ENCODE results near the gene RELN. TPM values are rescaled to one million over a fixed set of nuclear protein-coding genes. Genes with fewer than 3 reads are reported as not detected.

The RELN gene
- total RNA-seq, 1 experiment from 2014 or later: 0.20 TPM

DNA sequence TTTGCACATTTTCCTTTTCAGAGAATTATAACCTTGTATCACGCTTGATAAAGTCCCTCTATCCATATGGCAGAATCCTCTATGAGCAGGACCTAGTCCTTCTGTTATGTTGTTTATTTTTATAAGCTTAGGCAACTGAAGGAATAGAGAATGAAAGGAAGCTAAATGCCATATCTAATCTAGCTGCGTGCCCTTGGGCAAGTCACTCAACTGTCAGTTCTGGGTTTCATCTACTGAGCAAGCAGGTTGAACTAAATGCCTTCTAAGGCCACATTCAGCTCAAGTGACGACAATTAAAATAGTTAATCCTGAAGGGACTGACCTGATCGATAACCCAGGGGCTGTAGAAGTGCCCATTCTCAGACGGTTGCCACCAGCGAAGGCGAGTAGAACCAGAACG is 449.6 kb downstream of the RELN start (continued):
- TF ChIP-seq, protein P1, sequence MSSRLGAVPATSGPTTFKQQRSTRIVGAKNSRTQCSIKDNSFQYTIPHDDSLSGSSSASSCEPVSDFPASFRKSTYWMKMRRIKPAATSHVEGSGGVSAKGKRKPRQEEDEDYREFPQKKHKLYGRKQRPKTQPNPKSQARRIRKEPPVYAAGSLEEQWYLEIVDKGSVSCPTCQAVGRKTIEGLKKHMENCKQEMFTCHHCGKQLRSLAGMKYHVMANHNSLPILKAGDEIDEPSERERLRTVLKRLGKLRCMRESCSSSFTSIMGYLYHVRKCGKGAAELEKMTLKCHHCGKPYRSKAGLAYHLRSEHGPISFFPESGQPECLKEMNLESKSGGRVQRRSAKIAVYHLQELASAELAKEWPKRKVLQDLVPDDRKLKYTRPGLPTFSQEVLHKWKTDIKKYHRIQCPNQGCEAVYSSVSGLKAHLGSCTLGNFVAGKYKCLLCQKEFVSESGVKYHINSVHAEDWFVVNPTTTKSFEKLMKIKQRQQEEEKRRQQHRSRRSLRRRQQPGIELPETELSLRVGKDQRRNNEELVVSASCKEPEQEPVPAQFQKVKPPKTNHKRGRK (CRISPR knock-in tag; IDR thresholded peaks at IDR 0.05; ENCODE audit: borderline replicate concordance): no peak

DNA sequence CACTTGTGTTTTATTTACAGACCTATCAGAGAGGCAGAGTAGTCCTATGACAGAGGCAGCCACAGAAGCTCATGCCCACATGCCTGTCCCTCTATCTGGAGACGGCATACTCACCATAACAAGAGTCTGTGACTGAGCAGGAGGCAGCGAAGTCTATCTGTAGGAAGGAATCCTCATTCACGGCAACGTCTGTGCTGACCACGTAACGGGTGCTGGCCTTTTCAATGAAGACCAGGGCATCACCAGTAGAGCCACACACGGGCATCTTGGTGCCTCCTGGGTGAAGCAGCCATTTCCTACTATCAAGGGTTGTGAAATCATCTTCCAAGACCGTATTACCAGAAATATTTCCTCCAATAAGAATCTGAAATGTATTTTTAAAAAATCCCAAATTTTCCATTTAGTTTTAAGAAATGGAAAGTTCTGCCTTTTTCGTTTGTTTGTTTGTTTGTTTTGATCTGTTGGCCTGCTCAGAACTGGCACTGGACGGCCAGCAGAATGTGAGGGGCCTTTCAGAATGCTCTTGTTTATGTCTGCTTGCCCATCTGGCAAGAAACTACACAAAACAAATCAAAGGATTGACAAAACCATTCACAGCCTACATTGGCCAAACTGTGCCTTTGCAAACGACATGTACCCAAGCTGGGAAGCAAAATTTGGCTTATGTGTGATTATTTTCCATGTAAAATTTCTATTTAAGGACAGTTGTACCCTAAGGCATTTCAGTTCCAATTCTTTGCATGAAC is 450.3 kb downstream of the RELN start:
- DNase-seq (ENCODE audit: low spot score): no peak
- TF ChIP-seq IRF2 (CRISPR knock-in tag; IDR thresholded peaks at IDR 0.05; ENCODE audit: borderline replicate concordance, low read depth) (no peak), ZNF416 (CRISPR knock-in tag; IDR thresholded peaks at IDR 0.05) (no peak), ETV6 (CRISPR knock-in tag; IDR thresholded peaks at IDR 0.05) (no peak), ZBTB21 (CRISPR knock-in tag; IDR thresholded peaks at IDR 0.05; ENCODE audit: borderline replicate concordance) (no peak), GRHL2 (CRISPR knock-in tag; IDR thresholded peaks at IDR 0.05; ENCODE audit: insufficient replicate concordance, severe bottlenecking) (no peak), ZNF317 (CRISPR knock-in tag; IDR thresholded peaks at IDR 0.05; ENCODE audit: borderline replicate concordance, low read depth) (no peak)
- CTCF ChIA-PET: no interaction called here
- peaks cover 5% of the 10 kb centered on the region; the same call in 1 of the 2 replicates for H3K9me3 Mint-ChIP-seq
- no peak overlapping the region for H3K27ac Mint-ChIP-seq
- POLR2A ChIA-PET: no interaction called here
- no peak for ATAC-seq
- H3K4me1 Mint-ChIP-seq: no peaks in the 10 kb centered on the region
- H3K36me3 Mint-ChIP-seq: no peaks in the 10 kb centered on the region
- H3K27me3 Mint-ChIP-seq (ENCODE audit: low read depth): no peaks in the 10 kb centered on the region
- no peak overlapping the region for H3K4me3 Mint-ChIP-seq

DNA sequence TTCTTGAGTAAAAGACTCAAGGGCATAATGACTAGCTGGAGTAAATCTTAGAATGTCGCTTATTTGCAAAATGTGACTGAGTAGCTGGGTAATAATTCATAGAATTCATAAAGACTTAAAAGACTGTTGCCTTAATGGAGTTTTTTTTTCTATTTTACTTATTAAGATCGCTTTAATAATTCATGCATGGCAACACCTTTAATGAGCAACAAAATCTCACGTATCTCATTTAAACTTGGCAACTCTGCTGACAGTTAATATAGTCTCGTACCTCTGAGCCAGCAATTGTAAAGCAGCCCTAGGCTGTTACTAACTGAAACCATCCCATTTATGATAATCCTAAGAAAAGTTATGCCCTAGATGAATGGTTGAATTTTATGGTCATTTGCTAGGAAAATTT is 455.7 kb downstream of the RELN start:
- H3K36me3 Mint-ChIP-seq: no peaks in the 10 kb centered on the region
- no peaks in the 10 kb centered on the region for H3K9me3 Mint-ChIP-seq
- CTCF ChIA-PET: interaction anchor here (1.0 kb wide), 1 partner anchor 12 kb away, joined by 3 read pairs; no protein-coding TSS in a partner anchor
- no peak overlapping the region for H3K4me3 Mint-ChIP-seq
- no peak for DNase-seq (ENCODE audit: low spot score)
- H3K4me1 Mint-ChIP-seq: no peaks in the 10 kb centered on the region
- no peaks in the 10 kb centered on the region for H3K27me3 Mint-ChIP-seq (ENCODE audit: low read depth)
- H3K27ac Mint-ChIP-seq: no peak overlapping the region
- POLR2A ChIA-PET: no interaction called here
- no peak for ATAC-seq
- TF ChIP-seq ZNF416 (CRISPR knock-in tag; IDR thresholded peaks at IDR 0.05) (no peak), ZNF317 (CRISPR knock-in tag; IDR thresholded peaks at IDR 0.05; ENCODE audit: borderline replicate concordance, low read depth) (no peak), GABPB1 (CRISPR knock-in tag; IDR thresholded peaks at IDR 0.05) (no peak), CBFB (CRISPR knock-in tag; IDR thresholded peaks at IDR 0.05; ENCODE audit: low read depth) (no peak), GTF2I (CRISPR knock-in tag; conservative IDR thresholded peaks at IDR 0.05) (no peak), FOXJ3 (CRISPR knock-in tag; IDR thresholded peaks at IDR 0.05; ENCODE audit: borderline replicate concordance) (no peak), NR1H2 (CRISPR knock-in tag; IDR thresholded peaks at IDR 0.05) (no peak), ZNF232 (CRISPR knock-in tag; IDR thresholded peaks at IDR 0.05) (no peak), TCF7 (CRISPR knock-in tag; IDR thresholded peaks at IDR 0.05; ENCODE audit: low read depth) (no peak), ZNF121 (CRISPR knock-in tag; IDR thresholded peaks at IDR 0.05) (no peak), NFE2L1 (CRISPR knock-in tag; IDR thresholded peaks at IDR 0.05) (no peak)
- TF ChIP-seq, protein P2, sequence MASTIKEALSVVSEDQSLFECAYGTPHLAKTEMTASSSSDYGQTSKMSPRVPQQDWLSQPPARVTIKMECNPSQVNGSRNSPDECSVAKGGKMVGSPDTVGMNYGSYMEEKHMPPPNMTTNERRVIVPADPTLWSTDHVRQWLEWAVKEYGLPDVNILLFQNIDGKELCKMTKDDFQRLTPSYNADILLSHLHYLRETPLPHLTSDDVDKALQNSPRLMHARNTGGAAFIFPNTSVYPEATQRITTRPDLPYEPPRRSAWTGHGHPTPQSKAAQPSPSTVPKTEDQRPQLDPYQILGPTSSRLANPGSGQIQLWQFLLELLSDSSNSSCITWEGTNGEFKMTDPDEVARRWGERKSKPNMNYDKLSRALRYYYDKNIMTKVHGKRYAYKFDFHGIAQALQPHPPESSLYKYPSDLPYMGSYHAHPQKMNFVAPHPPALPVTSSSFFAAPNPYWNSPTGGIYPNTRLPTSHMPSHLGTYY (CRISPR knock-in tag; IDR thresholded peaks at IDR 0.05): no peak
- TF ChIP-seq, protein P3, sequence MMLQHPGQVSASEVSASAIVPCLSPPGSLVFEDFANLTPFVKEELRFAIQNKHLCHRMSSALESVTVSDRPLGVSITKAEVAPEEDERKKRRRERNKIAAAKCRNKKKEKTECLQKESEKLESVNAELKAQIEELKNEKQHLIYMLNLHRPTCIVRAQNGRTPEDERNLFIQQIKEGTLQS (CRISPR knock-in tag; conservative IDR thresholded peaks at IDR 0.05): no peak
- TF ChIP-seq, protein P4, sequence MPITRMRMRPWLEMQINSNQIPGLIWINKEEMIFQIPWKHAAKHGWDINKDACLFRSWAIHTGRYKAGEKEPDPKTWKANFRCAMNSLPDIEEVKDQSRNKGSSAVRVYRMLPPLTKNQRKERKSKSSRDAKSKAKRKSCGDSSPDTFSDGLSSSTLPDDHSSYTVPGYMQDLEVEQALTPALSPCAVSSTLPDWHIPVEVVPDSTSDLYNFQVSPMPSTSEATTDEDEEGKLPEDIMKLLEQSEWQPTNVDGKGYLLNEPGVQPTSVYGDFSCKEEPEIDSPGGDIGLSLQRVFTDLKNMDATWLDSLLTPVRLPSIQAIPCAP (CRISPR knock-in tag; IDR thresholded peaks at IDR 0.05): no peak
- TF ChIP-seq, protein P5, sequence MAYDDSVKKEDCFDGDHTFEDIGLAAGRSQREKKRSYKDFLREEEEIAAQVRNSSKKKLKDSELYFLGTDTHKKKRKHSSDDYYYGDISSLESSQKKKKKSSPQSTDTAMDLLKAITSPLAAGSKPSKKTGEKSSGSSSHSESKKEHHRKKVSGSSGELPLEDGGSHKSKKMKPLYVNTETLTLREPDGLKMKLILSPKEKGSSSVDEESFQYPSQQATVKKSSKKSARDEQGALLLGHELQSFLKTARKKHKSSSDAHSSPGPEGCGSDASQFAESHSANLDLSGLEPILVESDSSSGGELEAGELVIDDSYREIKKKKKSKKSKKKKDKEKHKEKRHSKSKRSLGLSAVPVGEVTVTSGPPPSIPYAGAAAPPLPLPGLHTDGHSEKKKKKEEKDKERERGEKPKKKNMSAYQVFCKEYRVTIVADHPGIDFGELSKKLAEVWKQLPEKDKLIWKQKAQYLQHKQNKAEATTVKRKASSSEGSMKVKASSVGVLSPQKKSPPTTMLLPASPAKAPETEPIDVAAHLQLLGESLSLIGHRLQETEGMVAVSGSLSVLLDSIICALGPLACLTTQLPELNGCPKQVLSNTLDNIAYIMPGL (CRISPR knock-in tag; IDR thresholded peaks at IDR 0.05): no peak
- TF ChIP-seq, protein P6, sequence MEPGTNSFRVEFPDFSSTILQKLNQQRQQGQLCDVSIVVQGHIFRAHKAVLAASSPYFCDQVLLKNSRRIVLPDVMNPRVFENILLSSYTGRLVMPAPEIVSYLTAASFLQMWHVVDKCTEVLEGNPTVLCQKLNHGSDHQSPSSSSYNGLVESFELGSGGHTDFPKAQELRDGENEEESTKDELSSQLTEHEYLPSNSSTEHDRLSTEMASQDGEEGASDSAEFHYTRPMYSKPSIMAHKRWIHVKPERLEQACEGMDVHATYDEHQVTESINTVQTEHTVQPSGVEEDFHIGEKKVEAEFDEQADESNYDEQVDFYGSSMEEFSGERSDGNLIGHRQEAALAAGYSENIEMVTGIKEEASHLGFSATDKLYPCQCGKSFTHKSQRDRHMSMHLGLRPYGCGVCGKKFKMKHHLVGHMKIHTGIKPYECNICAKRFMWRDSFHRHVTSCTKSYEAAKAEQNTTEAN (CRISPR knock-in tag; IDR thresholded peaks at IDR 0.05): no peak
- TF ChIP-seq, protein P7, sequence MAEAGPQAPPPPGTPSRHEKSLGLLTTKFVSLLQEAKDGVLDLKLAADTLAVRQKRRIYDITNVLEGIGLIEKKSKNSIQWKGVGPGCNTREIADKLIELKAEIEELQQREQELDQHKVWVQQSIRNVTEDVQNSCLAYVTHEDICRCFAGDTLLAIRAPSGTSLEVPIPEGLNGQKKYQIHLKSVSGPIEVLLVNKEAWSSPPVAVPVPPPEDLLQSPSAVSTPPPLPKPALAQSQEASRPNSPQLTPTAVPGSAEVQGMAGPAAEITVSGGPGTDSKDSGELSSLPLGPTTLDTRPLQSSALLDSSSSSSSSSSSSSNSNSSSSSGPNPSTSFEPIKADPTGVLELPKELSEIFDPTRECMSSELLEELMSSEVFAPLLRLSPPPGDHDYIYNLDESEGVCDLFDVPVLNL (CRISPR knock-in tag; IDR thresholded peaks at IDR 0.05; ENCODE audit: borderline replicate concordance, low read depth): no peak
